H1 (cell line): ENCODE data around the gene EAPP. TPM values are rescaled to one million over a fixed set of nuclear protein-coding genes. Genes with fewer than 3 reads are reported as not detected.

Source experiments
- CTCF ChIA-PET: fragments of 300-600 bp; sonication (Branson Sonifier 250); formaldehyde crosslinking; loops from one replicate; lab custom pipeline; 2021; ENCODE audit not compliant: partially characterized antibody; lab: Charles Lee
- POLR2A ChIA-PET: fragments of 300-600 bp; sonication (Branson Sonifier 250); formaldehyde crosslinking; loops from one replicate; lab custom pipeline; 2021; ENCODE audit warnings: inconsistent platforms; ENCODE audit not compliant: partially characterized antibody; lab: Charles Lee
- DNase-seq, 2 experiments: peaks; one replicate each; pipeline versions ENCODE4 v3.0.0 to v3.0.0-alpha.2; 2010 to 2022; ENCODE audit warnings: low spot score in 2 of 2, low read depth in 1 of 2, mixed read lengths in 1 of 2
- FAIRE-seq: peaks from 2 replicates; lab custom pipeline; 2011; peaks lifted over from hg19 to GRCh38; lab: Jason Lieb, UNC
- H2AFZ ChIP-seq: 2 replicates; pipeline ENCODE4 v1.8.1; 2012; ENCODE audit warnings: low read length, inconsistent platforms
- H2AK5ac ChIP-seq: 2 replicates; pipeline ENCODE4 v1.6.1; 2013; ENCODE audit warnings: low read depth, low read length
- H2BK120ac ChIP-seq: replicated peaks from 2 replicates; pipeline ENCODE3; 2013; ENCODE audit warnings: low read depth, low read length, inconsistent platforms
- H2BK12ac ChIP-seq: 2 replicates; pipeline ENCODE4 v1.6.1; 2013; ENCODE audit warnings: low read depth, low read length
- H2BK15ac ChIP-seq: 2 replicates; pipeline ENCODE4 v1.6.1; 2013; ENCODE audit warnings: low read length
- H2BK20ac ChIP-seq: 2 replicates; pipeline ENCODE4 v1.6.1; 2013; ENCODE audit warnings: low read length
- H2BK5ac ChIP-seq: 2 replicates; pipeline ENCODE4 v1.6.1; 2013; ENCODE audit warnings: low read depth, low read length
- H3K14ac ChIP-seq: 2 replicates; pipeline ENCODE4 v1.6.1; 2013; ENCODE audit warnings: inconsistent platforms; ENCODE audit not compliant: insufficient read length
- H3K18ac ChIP-seq: 2 replicates; pipeline ENCODE4 v1.6.1; 2013; ENCODE audit warnings: low read length; ENCODE audit errors: extremely low read depth
- H3K23ac ChIP-seq: 2 replicates; pipeline ENCODE4 v1.6.1; 2013; ENCODE audit warnings: inconsistent platforms; ENCODE audit not compliant: insufficient read length
- H3K23me2 ChIP-seq: 2 replicates; pipeline ENCODE4 v1.6.1; 2013; ENCODE audit warnings: low read depth, low read length
- H3K27ac ChIP-seq: 2 replicates; pipeline ENCODE4 v1.6.1; 2011; ENCODE audit warnings: low read depth, low read length, inconsistent platforms
- H3K27me3 ChIP-seq, 4 experiments: replicated peaks in 1 of 4; 1 replicate in 1 of 4; 2 replicates in 3 of 4; pipeline versions ENCODE4 v1.6.1 to v1.8.1; 2011 to 2013; ENCODE audit warnings: low read length in 3 of 4, mild to moderate bottlenecking in 3 of 4, inconsistent platforms in 2 of 4, mixed read lengths in 2 of 4, moderate library complexity in 1 of 4; ENCODE audit not compliant: control insufficient read depth in 3 of 4, insufficient read depth in 3 of 4; ENCODE audit errors: extremely low read depth in 1 of 4
- H3K36me3 ChIP-seq, 4 experiments: 2 replicates each; pipeline versions ENCODE4 v1.6.1 to v1.8.1; 2011 to 2013; ENCODE audit warnings: mild to moderate bottlenecking in 4 of 4, low read length in 3 of 4, moderate library complexity in 2 of 4, control low read depth in 1 of 4, inconsistent platforms in 1 of 4; ENCODE audit not compliant: insufficient read depth in 4 of 4, control insufficient read depth in 2 of 4
- H3K4ac ChIP-seq: replicated peaks from 2 replicates; pipeline ENCODE3; 2013; ENCODE audit warnings: low read length, low read depth, mixed read lengths, inconsistent platforms; ENCODE audit not compliant: insufficient read length
- H3K4me1 ChIP-seq, 4 experiments: replicated peaks in 1 of 4; 1 replicate in 1 of 4; 2 replicates in 3 of 4; pipeline versions ENCODE4 v1.6.1 to v1.8.1; 2011 to 2013; ENCODE audit warnings: low read length in 3 of 4, inconsistent platforms in 2 of 4, mixed read lengths in 1 of 4; ENCODE audit not compliant: insufficient read depth in 4 of 4, control insufficient read depth in 3 of 4
- H3K4me2 ChIP-seq, 2 experiments: 2 replicates each; pipeline versions ENCODE4 v1.6.1 to v1.8.1; 2011 to 2013; ENCODE audit warnings: low read depth in 2 of 2, low read length in 2 of 2, control low read depth in 1 of 2, inconsistent platforms in 1 of 2, mild to moderate bottlenecking in 1 of 2; ENCODE audit not compliant: insufficient read depth in 1 of 2
- H3K4me3 ChIP-seq, 4 experiments: fragments of 200-600, 300-600 bp in 1 of 4; sonication (generic), shearing (Covaris generic), sonication (Bioruptor Twin) in 1 of 4; 2 replicates each; pipeline versions ENCODE4 v1.5.1 to v1.8.1; 2011 to 2016; ENCODE audit warnings: low read length in 4 of 4, low read depth in 3 of 4, control low read depth in 2 of 4, inconsistent platforms in 2 of 4, mild to moderate bottlenecking in 2 of 4, mixed read lengths in 1 of 4, moderate library complexity in 1 of 4; ENCODE audit not compliant: insufficient read depth in 2 of 4; ENCODE audit errors: extremely low read depth in 1 of 4
- H3K56ac ChIP-seq: replicated peaks from 2 replicates; pipeline ENCODE3; 2013; ENCODE audit warnings: low read depth, mild to moderate bottlenecking, mixed read lengths, low read length, inconsistent platforms; ENCODE audit not compliant: insufficient read length
- H3K79me1 ChIP-seq: 2 replicates; pipeline ENCODE4 v1.6.1; 2013; ENCODE audit warnings: low read depth, low read length, control low read depth
- H3K79me2 ChIP-seq, 2 experiments: 2 replicates each; pipeline versions ENCODE4 v1.6.1 to v1.8.1; 2012 to 2013; ENCODE audit warnings: low read length in 2 of 2, mild to moderate bottlenecking in 2 of 2, inconsistent platforms in 1 of 2; ENCODE audit not compliant: insufficient read depth in 2 of 2, control insufficient read depth in 1 of 2
- H3K9ac ChIP-seq, 4 experiments: replicated peaks in 1 of 4; 1 replicate in 1 of 4; 2 replicates in 3 of 4; pipeline versions ENCODE4 v1.6.1 to v1.8.1; 2011 to 2013; ENCODE audit warnings: low read depth in 3 of 4, low read length in 3 of 4, control low read depth in 2 of 4, mild to moderate bottlenecking in 2 of 4, moderate library complexity in 2 of 4, inconsistent platforms in 1 of 4; ENCODE audit errors: extremely low read depth in 1 of 4
- H3K9me3 ChIP-seq, 2 experiments: 2 replicates each; pipeline versions ENCODE4 v1.6.1 to v1.8.1; 2012 to 2013; ENCODE audit warnings: mild to moderate bottlenecking in 2 of 2, moderate library complexity in 2 of 2, control low read depth in 1 of 2, inconsistent platforms in 1 of 2, low read depth in 1 of 2, low read length in 1 of 2, mixed read lengths in 1 of 2; ENCODE audit not compliant: insufficient read depth in 2 of 2
- H4K20me1 ChIP-seq, 2 experiments: replicated peaks in 1 of 2; 2 replicates each; pipeline versions ENCODE3 to v1.8.1; 2011 to 2013; ENCODE audit warnings: inconsistent platforms in 2 of 2, low read length in 2 of 2, mild to moderate bottlenecking in 1 of 2; ENCODE audit not compliant: insufficient read depth in 2 of 2, control insufficient read depth in 1 of 2
- H4K5ac ChIP-seq: 2 replicates; pipeline ENCODE4 v1.6.1; 2013; ENCODE audit warnings: low read length, low read depth, mixed read lengths, inconsistent platforms; ENCODE audit not compliant: insufficient read length
- H4K8ac ChIP-seq: 2 replicates; pipeline ENCODE4 v1.8.0; 2013; ENCODE audit warnings: mild to moderate bottlenecking, moderate library complexity, low read length, inconsistent platforms; ENCODE audit not compliant: insufficient read depth; ENCODE audit errors: extremely low read depth
- H4K91ac ChIP-seq: replicated peaks from 2 replicates; pipeline ENCODE3; 2013; ENCODE audit warnings: low read length, mixed read lengths, inconsistent platforms; ENCODE audit not compliant: insufficient read length
- SP1 ChIP-seq: IDR thresholded peaks from 2 replicates; pipeline ENCODE4 v1.6.1; 2011; ENCODE audit warnings: low read depth, low read length
- USF2 ChIP-seq: IDR thresholded peaks from 2 replicates; pipeline ENCODE4 v1.6.1; 2011; ENCODE audit warnings: low read length, improper control_type of control experiment
- WGBS, 2 experiments: shearing (Covaris generic) in 1 of 2; methylation state at CpG; one replicate each; pipeline versions ENCODE4 v1.1.6 to v1.1.7; 2013 to 2015; ENCODE audit warnings: low lambda C conversion rate in 2 of 2, mixed read lengths in 2 of 2, inconsistent platforms in 1 of 2, low coverage in 1 of 2, missing lambda C conversion rate in 1 of 2; ENCODE audit not compliant: insufficient replicate concordance in 2 of 2, insufficient coverage in 1 of 2, insufficient read length in 1 of 2; ENCODE audit errors: extremely low coverage in 1 of 2, missing lambda C conversion rate in 1 of 2; 5-methylcytosine and 5-hydroxymethylcytosine counted together
- polyA plus RNA-seq, 7 experiments: library from polyadenylated mRNA; depleted of rRNA in 3 of 7; stranded (reverse) in 5 of 7; unstranded in 2 of 7; fragments of >200 nt in 5 of 7; fragments of 200-250 nt in 2 of 7; gene quantifications; 1 replicate in 5 of 7; 2 replicates in 1 of 7; 4 replicates in 1 of 7; pipeline versions ENCODE4 v1.2.1 to v1.2.3, GENCODE V29; 2011 to 2013; ENCODE audit warnings: missing spikeins in 2 of 7, mixed read lengths in 2 of 7
- total RNA-seq: library from RNA; stranded (reverse); fragmentation: NEBNext Ultra II Directional; extraction: Animal tissue kit (Norgen Biotek cat#: 25700); gene quantifications from 2 replicates; pipeline ENCODE4 v1.2.1, GENCODE V29; 2021
- TF ChIP-seq, protein P1 (sequence below): IDR thresholded peaks from 2 replicates; pipeline ENCODE4 v1.6.1; 2012; ENCODE audit warnings: low read length, inconsistent platforms

EAPP gene
- total and polyA plus RNA-seq, 2 of the 8 experiments (the other 6 are each of a cell fraction or from before 2014, with no cell fraction given): 18.3 to 28.7 TPM

- Histone ChIP-seq H2BK20ac (no peak overlapping the region), H3K4ac (no peak overlapping the region), H3K4me1 (peaks cover 3 to 6% (median 5%) of the 10 kb centered on the region in 4 experiments; a peak in 5 of 7 replicates), H3K18ac (no peak overlapping the region), H3K79me2 (no peaks in the 10 kb centered on the region), H3K56ac (no peak overlapping the region), H3K4me3 (no peak overlapping the region), H3K23ac (no peak overlapping the region), H3K27me3 (no peaks in the 10 kb centered on the region), H3K27ac (no peak overlapping the region), H3K9ac (no peak overlapping the region), H4K20me1 (no peaks in the 10 kb centered on the region), H3K14ac (no peak overlapping the region), H2AK5ac (no peak overlapping the region), H4K5ac (no peak overlapping the region), H2BK5ac (no peak overlapping the region), H3K23me2 (peaks cover 2% of the 10 kb centered on the region; the same call in 1 of the 2 replicates), H3K9me3 (no peaks in the 10 kb centered on the region), H2AFZ (no peak overlapping the region), H3K4me2 (no peak overlapping the region), H2BK15ac (no peak overlapping the region), H2BK120ac (no peak overlapping the region), H3K79me1 (no peaks in the 10 kb centered on the region), H3K36me3 (no peaks in the 10 kb centered on the region), H4K91ac (no peak overlapping the region), H2BK12ac (no peak overlapping the region), H4K8ac (no peak overlapping the region)
- DNase-seq (no peak), FAIRE-seq (no peak)
- 85% methylated on average over 5 of the region's 5 CpGs; no CpG with 5 or more reads in 1 of the 2 experiments for WGBS, 2 experiments
- no peak for TF ChIP-seq USF2
- TF ChIP-seq, protein P1, sequence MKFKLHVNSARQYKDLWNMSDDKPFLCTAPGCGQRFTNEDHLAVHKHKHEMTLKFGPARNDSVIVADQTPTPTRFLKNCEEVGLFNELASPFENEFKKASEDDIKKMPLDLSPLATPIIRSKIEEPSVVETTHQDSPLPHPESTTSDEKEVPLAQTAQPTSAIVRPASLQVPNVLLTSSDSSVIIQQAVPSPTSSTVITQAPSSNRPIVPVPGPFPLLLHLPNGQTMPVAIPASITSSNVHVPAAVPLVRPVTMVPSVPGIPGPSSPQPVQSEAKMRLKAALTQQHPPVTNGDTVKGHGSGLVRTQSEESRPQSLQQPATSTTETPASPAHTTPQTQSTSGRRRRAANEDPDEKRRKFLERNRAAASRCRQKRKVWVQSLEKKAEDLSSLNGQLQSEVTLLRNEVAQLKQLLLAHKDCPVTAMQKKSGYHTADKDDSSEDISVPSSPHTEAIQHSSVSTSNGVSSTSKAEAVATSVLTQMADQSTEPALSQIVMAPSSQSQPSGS: no peak
- no peak for TF ChIP-seq SP1
- ChIA-PET CTCF (interaction anchor here (0.6 kb wide), 1 partner anchor 37 kb away, joined by 3 read pairs; no protein-coding TSS in a partner anchor), POLR2A (no interaction called here)
Observed at GRCh38 chr14:34501004-34501580, 38.4 kb downstream of the EAPP start.
